C4-2B (cell line): Measurements from ENCODE around the gene FHL2.

Experiments
- CTCF ChIP-seq: fragments of 450-650 bp; conservative IDR thresholded peaks from 2 replicates; pipeline ENCODE4 v1.5.1; 2017; ENCODE audit warnings: mild to moderate bottlenecking
- ZFX ChIP-seq: fragments of 450-650 bp; IDR thresholded peaks from 2 replicates; pipeline ENCODE4 v1.6.1; 2017

- TF ChIP-seq CTCF: no peak
- TF ChIP-seq ZFX: no peak
These were observed 78.1 kb downstream of the FHL2 start for GRCh38 chr2:105320651-105321215.
